H7 (cell line): Measurements from ENCODE around the gene MELTF. TPM values are rescaled to one million over a fixed set of nuclear protein-coding genes. Genes with fewer than 3 reads are reported as not detected.
A peak's percentile ranks its signal among the peaks of the same experiment; 100 is the strongest.
"Not testable (repeated sequence)": the region's sequence is repeated elsewhere in the genome, so short reads cannot be mapped to it uniquely, and the experiment has no call there.

ENCODE experiments used
- DNase-seq: peaks from one replicate; pipeline ENCODE4 v3.0.0; 2012
- H3K27me3 ChIP-seq: 2 replicates; pipeline ENCODE4 v1.6.0; 2011; ENCODE audit warnings: mild to moderate bottlenecking, low read length; ENCODE audit not compliant: control insufficient read depth, insufficient read depth
- H3K36me3 ChIP-seq: replicated peaks from 2 replicates; pipeline ENCODE4 v1.5.1; 2011; ENCODE audit warnings: low read length; ENCODE audit not compliant: control insufficient read depth, insufficient read depth
- H3K4me3 ChIP-seq: 2 replicates; pipeline ENCODE4 v1.5.1; 2011; ENCODE audit warnings: low read depth, mild to moderate bottlenecking, control low read depth, low read length, moderate library complexity; ENCODE audit not compliant: insufficient read depth
- total RNA-seq: library from RNA; depleted of rRNA; stranded (reverse); fragments of >200 nt; shearing (Covaris generic); gene quantifications from 2 replicates; pipeline ENCODE4 v1.2.3, GENCODE V29; 2014; rRNA removed

Gene MELTF
- 3.5 and 4.8 TPM in 2 replicates for total RNA-seq

DNA sequence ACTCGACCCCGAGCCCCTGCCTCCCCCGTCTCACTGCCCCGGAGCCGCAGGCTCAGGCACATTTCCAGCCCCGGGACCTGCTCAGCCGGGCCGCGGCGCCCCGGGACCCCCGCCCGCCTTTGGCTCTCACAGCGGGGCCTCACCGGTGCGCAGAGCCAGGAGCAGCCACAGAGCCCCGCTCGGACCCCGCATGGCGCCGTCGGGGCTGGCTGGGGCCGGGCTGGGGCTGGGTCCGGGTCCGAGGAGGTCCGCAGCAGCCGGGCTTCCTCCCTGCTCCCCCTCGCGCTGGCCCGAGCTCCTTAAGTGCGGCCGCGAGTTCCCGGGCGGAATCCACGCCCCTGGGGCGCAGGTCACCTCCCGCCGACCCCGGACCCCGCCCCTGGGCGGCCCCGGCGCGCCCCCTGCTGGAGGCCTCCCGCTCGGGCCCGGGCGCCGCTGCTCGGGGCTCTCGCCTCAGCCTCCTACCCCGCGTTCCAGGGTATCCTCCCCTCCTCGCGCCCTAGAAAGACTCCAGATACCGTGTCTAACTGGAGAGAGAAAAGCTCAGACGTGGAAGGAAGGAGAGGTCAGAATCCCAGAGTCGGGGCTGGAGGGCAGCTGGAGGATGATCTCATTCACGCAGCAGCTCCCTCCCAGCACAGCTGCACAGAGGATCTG lies at the start of gene MELTF:
Gene MELTF, minus strand, starts transcription at position 307 of the 657 bp plus-strand sequence. Its CDS starts 115 bp downstream, at position 192.
- Histone ChIP-seq H3K4me3 (peak within 1 kb of the TSS; percentile 67), H3K36me3 (no peaks in the 10 kb centered on the region), H3K27me3 (peaks cover 13% of the 10 kb centered on the region)
- peak; percentile 99 for DNase-seq

DNA sequence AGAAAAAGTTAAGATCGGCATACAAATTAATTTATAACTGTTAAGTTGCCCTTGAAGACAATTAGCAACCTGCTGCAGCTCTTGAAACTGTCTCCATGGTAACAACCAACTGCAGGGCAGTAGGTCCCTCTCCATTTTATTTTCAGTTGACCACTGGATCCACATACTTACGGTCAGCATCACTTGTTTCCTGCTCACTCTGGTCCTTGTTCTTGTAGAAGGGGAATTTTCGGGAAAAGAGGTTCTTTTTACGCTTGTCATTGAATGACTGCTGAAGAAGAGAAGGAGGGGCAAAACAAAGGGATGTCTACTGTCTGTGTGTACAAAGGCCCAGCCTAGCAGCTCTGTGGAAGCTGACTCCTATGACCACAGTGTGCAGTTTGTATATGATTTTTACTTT lies 46.8 kb upstream of the MELTF start:
- Histone ChIP-seq H3K36me3 (no peaks in the 10 kb centered on the region), H3K4me3 (no peak overlapping the region), H3K27me3 (no peaks in the 10 kb centered on the region)
- DNase-seq: no peak

DNA sequence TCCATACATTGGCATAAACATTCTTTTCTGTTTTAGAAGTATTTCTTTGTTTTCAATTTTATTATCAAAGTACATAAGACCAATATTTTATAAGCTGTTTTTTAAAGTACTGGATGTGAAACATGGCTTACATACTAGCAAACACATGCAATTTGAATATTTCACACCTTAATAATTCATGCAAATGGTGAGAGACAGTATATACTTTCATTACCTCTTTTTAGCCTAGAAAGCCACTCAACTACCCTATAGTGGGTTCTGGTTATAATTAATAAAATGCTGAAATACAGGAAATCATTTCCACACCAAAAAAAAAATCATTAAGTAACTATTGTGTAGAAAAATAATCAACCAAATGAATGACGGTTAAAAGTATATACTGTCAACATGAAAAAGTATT lies 38.5 kb upstream of the MELTF start:
- H3K4me3 ChIP-seq: no peak overlapping the region

DNA sequence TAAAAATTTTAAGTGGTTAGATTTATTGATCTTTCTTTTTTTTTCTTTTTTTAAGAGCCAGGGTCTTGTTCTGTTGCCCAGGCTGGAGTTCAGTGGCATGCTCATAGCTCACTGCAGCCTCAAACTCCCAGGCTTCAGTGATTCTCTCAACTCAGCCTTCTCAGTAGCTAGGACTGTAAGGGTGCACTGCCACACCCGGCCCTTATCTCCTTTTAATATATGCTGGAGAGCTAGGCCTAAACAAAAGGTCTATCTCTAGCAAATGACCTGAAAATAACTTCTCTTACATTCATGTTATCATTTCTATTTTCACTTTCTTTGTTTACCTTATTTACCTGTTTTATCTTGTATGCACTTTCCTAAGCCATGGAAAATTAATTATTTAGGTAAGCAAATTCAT lies 35.2 kb upstream of the MELTF start:
- Histone ChIP-seq H3K36me3 (no peaks in the 10 kb centered on the region; the same call in 1 of the 2 replicates), H3K4me3 (no peak overlapping the region), H3K27me3 (no peaks in the 10 kb centered on the region)
- DNase-seq: no peak

More for the DNA sequence above, 38.5 kb upstream of the MELTF start:
- Histone ChIP-seq H3K27me3 (no peaks in the 10 kb centered on the region), H3K36me3 (no peaks in the 10 kb centered on the region; the same call in 1 of the 2 replicates)
- no peak for DNase-seq

DNA sequence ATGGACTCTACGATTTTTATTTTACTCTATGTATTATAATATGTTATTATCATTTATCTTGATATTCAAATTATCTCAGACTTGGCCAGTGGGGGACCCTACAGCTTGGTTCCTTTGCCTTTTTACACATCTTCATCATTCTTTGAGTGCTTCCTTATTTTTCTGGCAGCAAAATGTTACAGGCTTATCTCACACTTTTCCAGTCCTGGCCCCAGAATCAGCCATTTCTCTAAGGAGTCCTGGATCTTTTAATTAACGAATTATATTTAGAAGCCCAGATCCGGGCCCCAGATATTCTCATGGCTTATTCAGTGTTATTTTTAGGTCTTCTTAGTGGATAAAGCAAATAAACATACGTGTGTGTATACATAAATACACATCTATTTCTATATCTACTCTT lies 32.8 kb upstream of the MELTF start:
- DNase-seq: no peak
- H3K27me3 ChIP-seq: no peaks in the 10 kb centered on the region
- H3K36me3 ChIP-seq: peaks cover 2% of the 10 kb centered on the region
- H3K4me3 ChIP-seq: no peak overlapping the region

DNA sequence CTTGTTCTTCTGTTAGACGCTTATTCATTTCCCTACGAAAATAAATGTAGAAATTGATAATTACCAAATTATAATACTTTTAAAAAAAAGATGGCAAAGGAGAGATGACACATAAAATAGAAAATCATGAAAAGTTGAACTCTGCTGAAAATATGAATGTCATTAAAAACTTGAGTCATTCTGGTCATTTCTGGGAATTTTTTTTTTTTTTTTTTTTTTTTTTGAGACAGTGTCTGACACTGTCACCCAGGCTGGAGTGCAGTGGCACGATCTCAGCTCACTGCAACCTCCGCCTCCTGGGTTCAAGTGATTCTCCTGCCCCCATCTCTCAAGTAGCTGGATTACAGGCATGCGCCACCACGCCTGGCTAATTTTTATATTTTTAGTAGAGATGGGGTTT lies 22.0 kb upstream of the MELTF start:
- not testable (repeated sequence) for H3K36me3 ChIP-seq, H3K27me3 ChIP-seq, H3K4me3 ChIP-seq, DNase-seq

DNA sequence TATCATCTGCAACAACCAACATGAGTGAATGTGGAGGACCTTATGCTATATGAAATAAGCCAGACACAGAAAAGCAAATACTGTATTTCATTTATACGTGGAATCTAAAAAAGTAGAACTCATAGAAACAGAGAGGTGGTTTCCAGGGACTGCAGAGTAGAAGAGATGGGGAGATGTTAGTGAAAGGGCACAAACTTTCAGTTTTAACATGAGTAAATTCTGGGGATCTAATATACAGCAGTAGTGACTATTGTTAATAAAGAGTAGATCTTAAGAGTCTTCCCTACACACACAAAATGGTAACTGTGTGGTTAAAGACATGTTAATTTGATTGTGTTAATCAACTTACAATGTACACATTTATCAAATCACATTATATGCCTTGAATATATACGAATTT lies 20.9 kb upstream of the MELTF start:
- Histone ChIP-seq H3K4me3 (no peak overlapping the region), H3K27me3 (no peaks in the 10 kb centered on the region), H3K36me3 (no peaks in the 10 kb centered on the region; the same call in 1 of the 2 replicates)
- no peak for DNase-seq

DNA sequence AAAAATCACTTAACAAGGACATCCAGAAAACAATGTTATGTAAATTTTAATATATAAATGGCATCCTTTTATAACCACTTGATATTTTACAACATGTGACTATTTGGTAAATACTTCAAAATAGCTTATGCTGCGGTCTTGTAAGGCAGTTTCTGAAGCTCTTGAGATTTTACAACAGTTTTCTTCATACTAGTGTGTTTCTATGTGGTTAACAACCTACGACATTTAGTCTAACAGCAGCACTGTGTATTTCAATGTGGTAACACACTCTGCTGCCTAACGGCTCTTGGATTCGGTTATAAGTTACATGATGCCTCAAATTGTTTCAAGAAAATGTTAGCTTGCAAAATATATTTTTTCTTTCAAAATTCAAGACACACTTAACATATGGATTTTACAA lies 12.9 kb upstream of the MELTF start:
- no peak overlapping the region for H3K4me3 ChIP-seq
- no peaks in the 10 kb centered on the region for H3K36me3 ChIP-seq
- DNase-seq: no peak
- no peaks in the 10 kb centered on the region for H3K27me3 ChIP-seq

DNA sequence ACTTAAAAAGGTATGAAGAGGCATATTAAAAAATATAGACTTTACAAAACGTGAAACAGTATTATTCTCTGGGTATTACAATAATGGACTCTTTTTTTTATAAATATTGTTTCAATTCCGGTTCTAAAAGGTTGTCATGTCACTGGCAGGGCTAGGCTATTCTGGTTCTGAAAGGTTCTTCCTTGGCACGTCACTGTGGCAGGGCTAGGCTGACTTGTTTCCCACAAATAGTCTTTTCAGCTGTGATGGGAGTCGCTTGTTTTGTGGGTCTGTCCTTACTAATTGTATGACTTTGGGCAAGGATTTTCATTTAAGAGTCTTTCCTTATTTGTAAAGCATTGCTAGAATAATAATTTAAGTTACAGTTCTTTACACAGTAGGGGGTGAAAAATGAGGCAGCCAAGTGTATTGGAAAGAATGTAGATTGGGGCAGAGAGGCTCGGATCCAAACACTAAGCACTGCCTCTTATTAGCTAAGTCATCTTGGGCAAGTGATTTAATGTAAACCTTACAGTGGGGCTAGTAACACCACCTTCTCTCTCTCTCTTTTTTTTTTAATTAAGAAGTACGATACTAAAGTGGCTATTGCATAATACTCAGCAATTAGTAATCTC lies 12.4 kb upstream of the MELTF start:
- Histone ChIP-seq H3K4me3 (no peak overlapping the region), H3K36me3 (no peaks in the 10 kb centered on the region), H3K27me3 (no peaks in the 10 kb centered on the region)
- no peak for DNase-seq

DNA sequence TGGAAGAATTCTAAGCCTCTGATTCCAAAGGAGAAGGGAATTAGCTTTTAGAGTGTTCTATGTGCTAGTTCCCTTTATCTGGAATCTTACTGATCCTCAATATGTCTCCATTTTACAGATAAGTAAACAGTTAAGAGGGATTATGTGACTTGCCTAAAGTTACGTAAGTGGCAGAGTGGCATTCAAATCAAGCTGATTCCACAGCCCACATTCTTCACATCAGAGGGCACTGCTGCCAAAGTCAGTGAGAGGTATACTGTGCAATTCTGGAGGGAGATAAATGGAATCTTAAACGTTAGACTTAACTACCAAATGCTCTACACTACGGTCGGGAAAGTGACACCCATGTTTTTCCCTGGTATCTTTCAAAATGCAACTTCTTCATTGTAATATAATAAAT lies 11.0 kb upstream of the MELTF start:
- Histone ChIP-seq H3K36me3 (no peaks in the 10 kb centered on the region), H3K4me3 (no peak overlapping the region), H3K27me3 (no peaks in the 10 kb centered on the region)
- no peak for DNase-seq

DNA sequence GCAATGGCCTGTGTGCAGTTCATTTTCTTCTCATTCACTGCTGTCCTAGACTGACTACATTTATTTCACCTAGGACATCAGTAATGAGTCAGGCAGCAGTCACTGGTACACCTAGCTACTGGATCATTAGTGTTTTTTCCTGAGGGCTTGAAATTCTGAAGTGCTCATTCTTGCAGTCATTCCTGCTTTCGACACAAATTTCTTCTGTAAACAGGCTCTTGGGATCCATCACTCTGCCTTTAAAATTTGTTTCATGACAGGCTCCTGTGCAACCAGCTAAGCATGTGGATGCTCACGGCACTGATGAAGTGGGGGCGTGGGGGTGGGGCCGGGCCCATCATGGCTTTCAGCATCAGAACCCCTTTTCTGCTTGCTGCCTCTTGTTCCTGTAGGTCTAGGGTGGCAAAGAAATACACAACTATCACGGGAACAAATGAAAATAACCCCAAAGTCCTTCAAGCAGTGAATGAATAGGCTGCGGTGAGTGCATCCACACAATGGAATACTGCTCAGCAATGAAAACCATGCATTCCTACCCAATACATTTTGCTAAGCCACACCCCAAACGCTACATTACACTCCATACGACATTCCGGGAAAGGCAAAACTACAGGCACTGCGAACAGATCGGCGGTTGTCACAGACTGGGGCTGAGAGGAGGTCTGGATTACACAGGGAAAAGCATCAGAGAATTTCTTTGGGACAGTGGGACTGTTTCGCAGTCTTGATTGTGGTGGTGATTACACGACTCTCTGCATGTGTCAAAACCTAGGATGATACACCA lies 9.3 kb upstream of the MELTF start:
- DNase-seq: no peak
- Histone ChIP-seq H3K27me3 (no peaks in the 10 kb centered on the region), H3K4me3 (no peak overlapping the region), H3K36me3 (no peaks in the 10 kb centered on the region)

DNA sequence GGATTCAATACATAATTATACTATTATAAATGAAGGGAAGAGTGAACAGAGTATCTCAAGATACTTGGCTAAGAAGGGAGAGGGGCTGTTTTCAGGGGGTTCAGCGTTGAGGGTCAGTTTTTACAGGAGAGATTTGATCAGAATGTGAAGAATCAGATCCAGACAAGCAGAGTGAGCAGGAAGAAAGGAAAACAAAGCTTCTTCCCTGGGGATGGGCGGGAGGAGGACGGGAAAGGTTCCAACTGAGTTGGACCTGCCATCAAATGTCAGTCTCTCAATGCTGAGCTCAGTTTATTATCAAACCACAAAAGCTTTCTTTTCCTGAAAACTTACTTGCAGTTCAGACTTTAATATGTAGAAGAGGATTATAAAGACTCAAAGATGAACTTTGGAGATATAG lies 6.0 kb upstream of the MELTF start:
- Histone ChIP-seq H3K27me3 (no peaks in the 10 kb centered on the region; the same call in 1 of the 2 replicates), H3K4me3 (no peak overlapping the region), H3K36me3 (no peaks in the 10 kb centered on the region)
- DNase-seq: no peak

DNA sequence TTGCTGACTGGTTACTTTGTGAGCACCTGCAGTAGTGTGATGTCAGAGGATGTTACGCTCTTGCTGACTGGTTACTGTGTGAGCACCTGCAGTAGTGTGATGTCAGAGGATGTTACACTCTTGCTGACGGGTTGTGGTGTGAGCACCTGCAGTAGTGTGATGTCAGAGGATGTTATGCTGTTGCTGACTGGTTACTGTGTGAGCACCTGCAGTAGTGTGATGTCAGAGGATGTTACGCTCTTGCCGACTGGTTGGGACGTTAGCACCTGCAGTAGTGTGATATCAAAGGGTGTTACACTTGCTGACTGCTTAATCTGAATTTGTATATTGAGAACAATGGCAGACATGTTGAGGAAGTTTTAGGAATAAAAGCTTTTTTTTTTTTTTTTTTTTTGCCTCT lies 5.2 kb upstream of the MELTF start:
- not testable (repeated sequence) for DNase-seq, H3K27me3 ChIP-seq, H3K36me3 ChIP-seq, H3K4me3 ChIP-seq

DNA sequence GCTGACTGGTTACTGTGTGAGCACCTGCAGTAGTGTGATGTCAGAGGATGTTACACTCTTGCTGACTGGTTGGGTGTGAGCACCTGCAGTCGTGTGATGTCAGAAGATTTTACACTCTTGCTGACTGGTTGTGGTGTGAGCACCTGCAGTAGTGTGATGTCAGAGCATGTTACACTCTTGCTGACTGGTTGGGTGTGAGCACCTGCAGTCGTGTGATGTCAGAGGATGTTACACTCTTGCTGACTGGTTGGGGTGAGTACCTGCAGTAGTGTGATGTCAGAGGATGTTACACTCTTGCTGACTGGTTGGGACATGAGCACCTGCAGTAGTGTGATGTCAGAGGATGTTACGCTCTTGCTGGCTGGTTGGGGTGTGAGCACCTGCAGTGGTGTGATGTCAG lies 4.1 kb upstream of the MELTF start:
- H3K4me3 ChIP-seq, DNase-seq, H3K36me3 ChIP-seq, H3K27me3 ChIP-seq: not testable (repeated sequence)
